Endothelial cell (in vitro differentiated cells): ENCODE results near the gene RTRAF. TPM values are rescaled to one million over a fixed set of nuclear protein-coding genes. Genes with fewer than 3 reads are reported as not detected.

Experiments
- DNase-seq: peaks from one replicate; pipeline ENCODE4 v3.0.0; 2021; ENCODE audit warnings: low spot score
- H3K27ac Mint-ChIP-seq: one replicate; pipeline ENCODE4 v1.8.0; 2021; ENCODE audit warnings: mixed read lengths, inconsistent platforms; ENCODE audit not compliant: unreplicated experiment
- H3K27me3 Mint-ChIP-seq: one replicate; pipeline ENCODE4 v1.8.0; 2021; ENCODE audit warnings: mild to moderate bottlenecking, moderate library complexity, mixed read lengths, inconsistent platforms; ENCODE audit not compliant: unreplicated experiment
- H3K36me3 Mint-ChIP-seq: one replicate; pipeline ENCODE4 v1.8.0; 2021; ENCODE audit warnings: mild to moderate bottlenecking, low read depth, mixed read lengths, inconsistent platforms; ENCODE audit not compliant: unreplicated experiment
- H3K4me1 Mint-ChIP-seq: one replicate; pipeline ENCODE4 v1.8.0; 2021; ENCODE audit warnings: mild to moderate bottlenecking, mixed read lengths, inconsistent platforms; ENCODE audit not compliant: unreplicated experiment
- H3K4me3 Mint-ChIP-seq: one replicate; pipeline ENCODE4 v1.8.0; 2021; ENCODE audit warnings: mild to moderate bottlenecking, mixed read lengths, inconsistent platforms; ENCODE audit not compliant: unreplicated experiment
- H3K9me3 Mint-ChIP-seq: one replicate; pipeline ENCODE4 v1.8.0; 2021; ENCODE audit warnings: mixed read lengths, inconsistent platforms; ENCODE audit not compliant: unreplicated experiment
- CTCF ChIP-seq: fragments of 200-600 bp; sonication (generic); IDR thresholded peaks from one replicate; pipeline ENCODE4 v1.5.0; 2021; ENCODE audit warnings: antibody characterized with exemption; ENCODE audit not compliant: unreplicated experiment
- total RNA-seq: library from RNA; stranded (reverse); fragmentation: NEBNext Ultra II Directional; extraction: Animal tissue kit (Norgen Biotek cat#: 25700); gene quantifications from one replicate; pipeline ENCODE4 v1.2.1, GENCODE V29; 2021; ENCODE audit not compliant: unreplicated experiment

The RTRAF gene
- total RNA-seq, 1 donor from 2014 or later, result 260 TPM

- Mint-ChIP-seq H3K4me3 (no peak overlapping the region), H3K27me3 (peaks cover 2% of the 10 kb centered on the region), H3K36me3 (peaks cover 18% of the 10 kb centered on the region), H3K27ac (no peak overlapping the region), H3K4me1 (peaks cover 20% of the 10 kb centered on the region), H3K9me3 (no peaks in the 10 kb centered on the region)
- TF ChIP-seq CTCF, result no peak
- DNase-seq, result no peak
Measured at GRCh38 chr14:52049271-52049670, 59.9 kb downstream of the RTRAF start.

- no peak overlapping the region for H3K4me3 Mint-ChIP-seq
- peaks cover 18% of the 10 kb centered on the region for H3K36me3 Mint-ChIP-seq
- no peak overlapping the region for H3K27ac Mint-ChIP-seq
- H3K9me3 Mint-ChIP-seq, result no peaks in the 10 kb centered on the region
- H3K27me3 Mint-ChIP-seq, result peaks cover 2% of the 10 kb centered on the region
- no peak for TF ChIP-seq CTCF
- no peak for DNase-seq
- H3K4me1 Mint-ChIP-seq, result peaks cover 20% of the 10 kb centered on the region
Measured at GRCh38 chr14:52049721-52050588, 60.6 kb downstream of the RTRAF start.

- no peak overlapping the region for H3K4me3 Mint-ChIP-seq
- H3K4me1 Mint-ChIP-seq, result peaks cover 20% of the 10 kb centered on the region
- H3K27ac Mint-ChIP-seq, result no peak overlapping the region
Measured at GRCh38 chr14:52051251-52051650, 61.9 kb downstream of the RTRAF start.

GRCh38 chr14:52051871-52052270 lies 62.5 kb downstream of the RTRAF start:
- peaks cover 18% of the 10 kb centered on the region for H3K36me3 Mint-ChIP-seq
- no peak overlapping the region for H3K27ac Mint-ChIP-seq
- H3K27me3 Mint-ChIP-seq, result peaks cover 2% of the 10 kb centered on the region
- TF ChIP-seq CTCF, result no peak
- DNase-seq, result no peak
- no peak overlapping the region for H3K4me3 Mint-ChIP-seq
- H3K9me3 Mint-ChIP-seq, result no peaks in the 10 kb centered on the region
- H3K4me1 Mint-ChIP-seq, result peaks cover 20% of the 10 kb centered on the region

More at GRCh38 chr14:52051251-52051650, 61.9 kb downstream of the RTRAF start:
- TF ChIP-seq CTCF, result no peak
- Mint-ChIP-seq H3K9me3 (no peaks in the 10 kb centered on the region), H3K27me3 (peaks cover 2% of the 10 kb centered on the region), H3K36me3 (peaks cover 18% of the 10 kb centered on the region)
- no peak for DNase-seq

GRCh38 chr14:52052288-52052943 lies 63.1 kb downstream of the RTRAF start:
- peaks cover 18% of the 10 kb centered on the region for H3K36me3 Mint-ChIP-seq
- DNase-seq, result no peak
- no peak for TF ChIP-seq CTCF
- H3K4me1 Mint-ChIP-seq, result peaks cover 20% of the 10 kb centered on the region
- no peaks in the 10 kb centered on the region for H3K27me3 Mint-ChIP-seq
- no peak overlapping the region for H3K4me3 Mint-ChIP-seq
- no peaks in the 10 kb centered on the region for H3K9me3 Mint-ChIP-seq
- H3K27ac Mint-ChIP-seq, result peak overlapping the region; percentile 22
